ENCODE measurements around the gene IFNW1. TPM values are rescaled to one million over a fixed set of nuclear protein-coding genes. Genes with fewer than 3 reads are reported as not detected.
A peak's percentile ranks its signal among the peaks of the same experiment; 100 is the strongest.
"Not testable (repeated sequence)": the region's sequence is repeated elsewhere in the genome, so short reads cannot be mapped to it uniquely, and the experiment has no call there.

The IFNW1 gene
- total and polyA plus RNA-seq, 10 of the 15 experiments (the other 5 are each of a cell fraction or from before 2014, with no cell fraction given) = 0.06 to 0.11 (median 0.09) TPM; not detected in 7

DNA sequence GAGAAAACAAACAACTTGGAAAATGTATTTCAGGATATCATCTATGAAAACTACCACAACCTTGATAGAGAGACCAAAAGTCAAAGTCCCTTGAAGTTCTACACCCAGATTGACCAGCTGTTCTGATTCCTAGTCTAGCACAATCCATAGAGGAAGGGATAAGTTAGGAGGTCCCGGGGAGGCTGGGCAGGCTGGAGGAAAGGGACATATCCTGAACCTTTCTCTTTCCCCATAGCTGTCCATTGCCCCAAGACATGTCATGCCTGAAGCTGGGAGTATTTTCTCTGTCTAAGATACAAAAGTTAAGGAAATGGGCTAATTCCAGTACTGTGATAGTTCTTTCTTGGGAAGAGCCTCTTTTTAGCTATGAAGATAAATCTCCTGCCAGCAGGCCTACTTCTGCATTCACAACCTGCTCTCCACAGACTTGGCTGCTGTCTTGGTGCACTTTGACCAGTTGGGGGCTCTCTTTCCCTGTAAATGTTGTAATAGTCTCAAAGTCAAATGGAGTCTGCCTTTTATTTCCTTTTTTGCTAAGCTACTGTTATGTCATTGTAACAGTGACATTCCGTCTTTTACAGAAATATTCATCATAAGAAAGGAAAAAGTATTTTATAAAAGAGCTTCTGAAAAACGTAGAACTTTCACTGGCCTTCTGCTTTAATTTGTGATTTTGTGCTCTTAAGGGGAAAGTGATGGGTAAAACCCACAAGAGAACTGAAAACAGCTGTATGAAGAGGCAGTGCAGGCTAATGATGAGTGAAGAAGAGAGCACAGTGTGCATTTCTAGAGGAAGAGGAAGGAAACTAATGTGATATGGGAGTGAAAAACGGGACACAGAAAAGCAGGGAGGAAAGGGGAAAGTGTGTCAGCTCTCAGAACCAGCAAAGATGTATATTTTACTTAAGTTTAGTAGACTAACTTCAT is 41.4 kb upstream of the IFNW1 start:
- H3K4me1 ChIP-seq (ENCODE audit: control insufficient read depth, insufficient read depth, low read length); H3K79me2 ChIP-seq (ENCODE audit: control insufficient read depth, insufficient read depth, low read length); FAIRE-seq; H4K20me1 ChIP-seq (ENCODE audit: control insufficient read depth, insufficient read depth); BruUV-seq (replicated peaks); H3K36me3 ChIP-seq (ENCODE audit: control insufficient read depth in 2 of 2, insufficient read depth in 2 of 2, low read length in 1 of 2); H2AFZ ChIP-seq (ENCODE audit: control insufficient read depth, low read depth, low read length); H3K9ac ChIP-seq (ENCODE audit: control insufficient read depth, insufficient read depth, low read length); DNase-seq (ENCODE audit: low read depth, low spot score); POLR2A ChIA-PET; H3K27ac ChIP-seq (ENCODE audit: control insufficient read depth, insufficient read depth); H3K9me3 ChIP-seq (replicated peaks; ENCODE audit: control insufficient read depth, insufficient read depth, low read length); in situ Hi-C loops (cut with MboI); H3K27me3 ChIP-seq (replicated peaks in 1 of 2; ENCODE audit: control insufficient read depth in 2 of 2, insufficient read depth in 2 of 2, low read length in 1 of 2); intact Hi-C loops (cut with micrococcal nuclease; ENCODE audit: unreplicated experiment); H3K4me3 ChIP-seq; H3K4me2 ChIP-seq (ENCODE audit: control insufficient read depth, insufficient read depth): not testable (repeated sequence)
- TF ChIP-seq, protein P1, sequence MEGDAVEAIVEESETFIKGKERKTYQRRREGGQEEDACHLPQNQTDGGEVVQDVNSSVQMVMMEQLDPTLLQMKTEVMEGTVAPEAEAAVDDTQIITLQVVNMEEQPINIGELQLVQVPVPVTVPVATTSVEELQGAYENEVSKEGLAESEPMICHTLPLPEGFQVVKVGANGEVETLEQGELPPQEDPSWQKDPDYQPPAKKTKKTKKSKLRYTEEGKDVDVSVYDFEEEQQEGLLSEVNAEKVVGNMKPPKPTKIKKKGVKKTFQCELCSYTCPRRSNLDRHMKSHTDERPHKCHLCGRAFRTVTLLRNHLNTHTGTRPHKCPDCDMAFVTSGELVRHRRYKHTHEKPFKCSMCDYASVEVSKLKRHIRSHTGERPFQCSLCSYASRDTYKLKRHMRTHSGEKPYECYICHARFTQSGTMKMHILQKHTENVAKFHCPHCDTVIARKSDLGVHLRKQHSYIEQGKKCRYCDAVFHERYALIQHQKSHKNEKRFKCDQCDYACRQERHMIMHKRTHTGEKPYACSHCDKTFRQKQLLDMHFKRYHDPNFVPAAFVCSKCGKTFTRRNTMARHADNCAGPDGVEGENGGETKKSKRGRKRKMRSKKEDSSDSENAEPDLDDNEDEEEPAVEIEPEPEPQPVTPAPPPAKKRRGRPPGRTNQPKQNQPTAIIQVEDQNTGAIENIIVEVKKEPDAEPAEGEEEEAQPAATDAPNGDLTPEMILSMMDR (IDR thresholded peaks at IDR 0.05 in 2 of 3, conservative IDR thresholded peaks at IDR 0.05 in 1 of 3; ENCODE audit: control insufficient read depth in 2 of 3, extremely low read depth in 1 of 3, insufficient read depth in 1 of 3, low read depth in 3 of 3, low read length in 3 of 3) = peak; percentile 57 to 70 (median 57)
- TF ChIP-seq RAD21 (IDR thresholded peaks at IDR 0.05; ENCODE audit: insufficient read depth, low read depth, low read length) = peak; percentile 49; the same call in 1 of the 2 replicates
- ChIA-PET SMC1A (ENCODE audit: uncharacterized antibody, unreplicated experiment) (interaction anchor here (0.6 to 1.9 kb wide), 16 partner anchors 9 to 1259 kb away, joined by 3 to 6 read pairs (median 4); no protein-coding TSS in a partner anchor), RAD21 (ENCODE audit: unreplicated experiment) (interaction anchor here (0.6 to 1.3 kb wide), 8 partner anchors 9 to 249 kb away, joined by 3 to 9 read pairs (median 3); no protein-coding TSS in a partner anchor), CTCF (interaction anchor here (0.6 to 3.4 kb wide), 31 partner anchors 9 to 825 kb away, joined by 3 to 28 read pairs (median 4); partner anchors contain the start of gene IFNA21)
- peak; percentile 98 for ATAC-seq
- WGBS (ENCODE audit: insufficient coverage, insufficient replicate concordance, low lambda C conversion rate, missing lambda C conversion rate) = 22% methylated on average over 4 of the region's 4 CpGs

All from GM12878 (cell line).